Ovary (tissue), 3 donors: Measurements from ENCODE around the gene ZNF497.
"Not testable (repeated sequence)": the region's sequence is repeated elsewhere in the genome, so short reads cannot be mapped to it uniquely, and the experiment has no call there.

ENCODE experiments used
- POLR2A ChIP-seq: fragments of 450-650 bp; IDR thresholded peaks from one replicate; pipeline ENCODE4 v1.6.1; 2017; ENCODE audit warnings: antibody characterized with exemption, mild to moderate bottlenecking, moderate library complexity
- TF ChIP-seq, protein P1 (sequence below), 3 donors: fragments of 450-650 bp in 2 of 3; fragments of 200-600 bp in 1 of 3; IDR thresholded peaks; one replicate each; pipeline versions ENCODE4 v1.5.1 to v1.8.0; 2016 to 2022; ENCODE audit warnings: antibody characterized with exemption in 3 of 3, mild to moderate bottlenecking in 1 of 3
- donor health status: DM: no; HTN: no; CAD: no.

DNA sequence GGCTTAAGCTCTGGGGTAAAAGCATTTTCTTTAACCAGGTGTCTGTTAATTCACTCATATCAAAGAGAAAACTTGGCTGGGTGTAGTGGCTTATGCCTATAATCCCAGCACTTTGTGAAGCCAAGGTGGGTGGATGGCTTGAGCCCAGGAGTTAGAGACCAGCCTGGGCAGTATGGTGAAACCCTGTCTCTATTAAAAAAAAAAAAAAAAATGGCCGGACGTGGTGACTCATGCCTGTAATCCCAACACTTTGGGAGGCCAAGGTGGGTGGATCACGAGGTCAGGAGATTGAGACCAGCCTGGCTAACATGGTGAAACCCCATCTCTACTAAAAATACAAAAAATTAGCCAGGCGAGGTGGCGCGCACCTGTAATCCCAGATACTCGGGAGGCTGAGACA lies 14.2 kb upstream of the ZNF497 start:
- TF ChIP-seq, protein P1, sequence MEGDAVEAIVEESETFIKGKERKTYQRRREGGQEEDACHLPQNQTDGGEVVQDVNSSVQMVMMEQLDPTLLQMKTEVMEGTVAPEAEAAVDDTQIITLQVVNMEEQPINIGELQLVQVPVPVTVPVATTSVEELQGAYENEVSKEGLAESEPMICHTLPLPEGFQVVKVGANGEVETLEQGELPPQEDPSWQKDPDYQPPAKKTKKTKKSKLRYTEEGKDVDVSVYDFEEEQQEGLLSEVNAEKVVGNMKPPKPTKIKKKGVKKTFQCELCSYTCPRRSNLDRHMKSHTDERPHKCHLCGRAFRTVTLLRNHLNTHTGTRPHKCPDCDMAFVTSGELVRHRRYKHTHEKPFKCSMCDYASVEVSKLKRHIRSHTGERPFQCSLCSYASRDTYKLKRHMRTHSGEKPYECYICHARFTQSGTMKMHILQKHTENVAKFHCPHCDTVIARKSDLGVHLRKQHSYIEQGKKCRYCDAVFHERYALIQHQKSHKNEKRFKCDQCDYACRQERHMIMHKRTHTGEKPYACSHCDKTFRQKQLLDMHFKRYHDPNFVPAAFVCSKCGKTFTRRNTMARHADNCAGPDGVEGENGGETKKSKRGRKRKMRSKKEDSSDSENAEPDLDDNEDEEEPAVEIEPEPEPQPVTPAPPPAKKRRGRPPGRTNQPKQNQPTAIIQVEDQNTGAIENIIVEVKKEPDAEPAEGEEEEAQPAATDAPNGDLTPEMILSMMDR (IDR thresholded peaks at IDR 0.05), result not testable (repeated sequence)
- not testable (repeated sequence) for TF ChIP-seq POLR2A
